Smooth muscle cell (in vitro differentiated cells): ENCODE results near the gene TMEM143. TPM values are rescaled to one million over a fixed set of nuclear protein-coding genes. Genes with fewer than 3 reads are reported as not detected.

Experiments
- DNase-seq: peaks from one replicate; lab custom pipeline; 2025; ENCODE audit not compliant: unreplicated experiment; lab: John Stamatoyannopoulos, UW
- H2AFZ ChIP-seq: fragments of 200-600 bp; sonication (generic); 2 replicates; pipeline ENCODE4 v1.6.0; 2016; ENCODE audit warnings: antibody characterized with exemption, low read depth, mild to moderate bottlenecking
- H3F3A ChIP-seq: fragments of 200-600 bp; sonication (generic); 2 replicates; pipeline ENCODE4 v1.6.0; 2017; ENCODE audit warnings: antibody characterized with exemption, low read depth
- H3K27ac ChIP-seq: fragments of 200-600 bp; sonication (generic); 2 replicates; pipeline ENCODE4 v1.5.1; 2016; ENCODE audit warnings: low read depth, mild to moderate bottlenecking
- H3K27me3 ChIP-seq: fragments of 200-600 bp; sonication (generic); 2 replicates; pipeline ENCODE4 v1.6.1; 2016; ENCODE audit warnings: low read depth, mild to moderate bottlenecking
- H3K36me3 ChIP-seq: fragments of 200-600 bp; sonication (generic); 2 replicates; pipeline ENCODE4 v1.5.1; 2016; ENCODE audit warnings: low read depth
- H3K4me1 ChIP-seq: fragments of 200-600 bp; sonication (generic); 2 replicates; pipeline ENCODE4 v1.5.1; 2016; ENCODE audit warnings: low read depth
- H3K4me2 ChIP-seq: fragments of 200-600 bp; sonication (generic); 2 replicates; pipeline ENCODE4 v1.6.0; 2016; ENCODE audit warnings: mild to moderate bottlenecking
- H3K4me3 ChIP-seq: fragments of 200-600 bp; sonication (generic); 2 replicates; pipeline ENCODE4 v1.5.1; 2016; ENCODE audit warnings: mild to moderate bottlenecking
- H3K79me2 ChIP-seq: fragments of 200-600 bp; sonication (generic); 2 replicates; pipeline ENCODE4 v1.6.0; 2016; ENCODE audit warnings: low read depth, mild to moderate bottlenecking
- H3K9ac ChIP-seq: fragments of 200-600 bp; sonication (generic); 2 replicates; pipeline ENCODE4 v1.6.0; 2016; ENCODE audit warnings: low read depth
- H3K9me3 ChIP-seq: fragments of 200-600 bp; sonication (generic); replicated peaks from 2 replicates; pipeline ENCODE4 v1.5.1; 2016; ENCODE audit warnings: low read depth
- H4K20me1 ChIP-seq: fragments of 200-600 bp; sonication (generic); 2 replicates; pipeline ENCODE4 v1.6.0; 2016; ENCODE audit warnings: low read depth
- CTCF ChIP-seq: fragments of 200-600 bp; sonication (generic); IDR thresholded peaks from 2 replicates; pipeline ENCODE4 v1.5.1; 2017; ENCODE audit warnings: borderline replicate concordance, mild to moderate bottlenecking, antibody characterized with exemption; ENCODE audit not compliant: insufficient read depth, poor library complexity, severe bottlenecking
- WGBS: methylation state at CpG from one replicate; pipeline ENCODE4 v1.1.7; 2016; ENCODE audit warnings: low lambda C conversion rate; 5-methylcytosine and 5-hydroxymethylcytosine counted together
- polyA plus RNA-seq: library from polyadenylated mRNA; unstranded; fragments of >200 nt; fragmentation: Nextera tagmentation; extraction: Ambion mirVana; gene quantifications from 2 replicates; pipeline ENCODE4 v1.2.1, GENCODE V29; 2016
- total RNA-seq: library from RNA; depleted of rRNA; stranded (reverse); fragments of >200 nt; gene quantifications from 2 replicates; pipeline ENCODE4 v1.2.3, GENCODE V29; 2014

Gene TMEM143
- total and polyA plus RNA-seq, 2 experiments from 2014 or later = 3.8 to 11.2 TPM

GRCh38 chr19:48362716-48363499 is 832 bp downstream of the TMEM143 start:
- peak overlapping the region; percentile 42 for H3K27ac ChIP-seq
- no peaks in the 10 kb centered on the region for H3K9me3 ChIP-seq
- H4K20me1 ChIP-seq = no peaks in the 10 kb centered on the region
- DNase-seq = peak; percentile 58
- no peak for TF ChIP-seq CTCF
- H3K4me3 ChIP-seq = peak overlapping the region; percentile 54
- no peaks in the 10 kb centered on the region for H3K27me3 ChIP-seq
- WGBS = 6% methylated on average over 26 of the region's 26 CpGs
- no peaks in the 10 kb centered on the region for H3K36me3 ChIP-seq
- peak overlapping the region; percentile 91 for H3K4me2 ChIP-seq
- H3K79me2 ChIP-seq = no peaks in the 10 kb centered on the region
- no peaks in the 10 kb centered on the region for H3K4me1 ChIP-seq
- peak overlapping the region; percentile 41 for H3K9ac ChIP-seq
- H3F3A ChIP-seq = no peaks in the 10 kb centered on the region
- peak overlapping the region; percentile 85 for H2AFZ ChIP-seq

- no peak overlapping the region for H2AFZ ChIP-seq
- DNase-seq = no peak
- H3K4me1 ChIP-seq = no peaks in the 10 kb centered on the region
- H3K79me2 ChIP-seq = no peaks in the 10 kb centered on the region
- no peak overlapping the region for H3K4me3 ChIP-seq
- WGBS = 97% methylated on average over 3 of the region's 3 CpGs
- no peak for TF ChIP-seq CTCF
- no peaks in the 10 kb centered on the region for H3K27me3 ChIP-seq
- no peaks in the 10 kb centered on the region for H3K9me3 ChIP-seq
- no peaks in the 10 kb centered on the region for H4K20me1 ChIP-seq
- no peak overlapping the region for H3K27ac ChIP-seq
- no peaks in the 10 kb centered on the region for H3F3A ChIP-seq
- no peaks in the 10 kb centered on the region for H3K36me3 ChIP-seq
- no peak overlapping the region for H3K4me2 ChIP-seq
- no peak overlapping the region for H3K9ac ChIP-seq
Observed at GRCh38 chr19:48361912-48362311, 1.8 kb downstream of the TMEM143 start.

GRCh38 chr19:48359123-48359522 is 4.6 kb downstream of the TMEM143 start:
- H3K79me2 ChIP-seq = no peaks in the 10 kb centered on the region
- no peak overlapping the region for H3K27ac ChIP-seq
- no peaks in the 10 kb centered on the region for H3K9me3 ChIP-seq
- H3K27me3 ChIP-seq = no peaks in the 10 kb centered on the region
- H2AFZ ChIP-seq = no peak overlapping the region
- H3K4me3 ChIP-seq = no peak overlapping the region
- no peaks in the 10 kb centered on the region for H4K20me1 ChIP-seq
- no peaks in the 10 kb centered on the region for H3K4me1 ChIP-seq
- no peak for TF ChIP-seq CTCF
- H3K36me3 ChIP-seq = no peaks in the 10 kb centered on the region
- no peaks in the 10 kb centered on the region for H3F3A ChIP-seq
- WGBS = 97% methylated on average over 5 of the region's 5 CpGs
- no peak overlapping the region for H3K9ac ChIP-seq
- no peak overlapping the region for H3K4me2 ChIP-seq
- no peak for DNase-seq
